CD4-positive, alpha-beta memory T cell (primary cell): ENCODE measurements around the gene DPPA2. TPM values are rescaled to one million over a fixed set of nuclear protein-coding genes. Genes with fewer than 3 reads are reported as not detected.
"Not testable (repeated sequence)": the region's sequence is repeated elsewhere in the genome, so short reads cannot be mapped to it uniquely, and the experiment has no call there.

Experiments used
- CTCF ChIA-PET: fragments of 350-600 bp; sonication (Branson Sonifier 250); formaldehyde crosslinking; loops from one replicate; lab custom pipeline; 2021; ENCODE audit warnings: inconsistent platforms; ENCODE audit not compliant: partially characterized antibody; lab: Charles Lee
- POLR2A ChIA-PET: fragments of 350-600 bp; sonication (Branson Sonifier 250); formaldehyde crosslinking; loops from one replicate; lab custom pipeline; 2021; ENCODE audit not compliant: partially characterized antibody; lab: Charles Lee
- DNase-seq, 5 donors: peaks; one replicate each; pipeline versions ENCODE4 v3.0.0 to v3.0.0-alpha.2; 2020 to 2022; ENCODE audit warnings: mixed read lengths in 1 of 5
- H3K27ac ChIP-seq: one replicate; pipeline ENCODE4 v1.7.0; 2013; ENCODE audit warnings: low read depth, low read length
- H3K27me3 ChIP-seq: 2 replicates; pipeline ENCODE4 v1.7.0; 2013; ENCODE audit warnings: mild to moderate bottlenecking, low read length, moderate library complexity; ENCODE audit not compliant: insufficient read depth
- H3K36me3 ChIP-seq: 2 replicates; pipeline ENCODE4 v1.7.0; 2013; ENCODE audit warnings: mild to moderate bottlenecking, low read length, moderate library complexity; ENCODE audit not compliant: insufficient read depth
- H3K4me1 ChIP-seq: 2 replicates; pipeline ENCODE4 v1.7.0; 2013; ENCODE audit warnings: mild to moderate bottlenecking, low read length, moderate library complexity; ENCODE audit not compliant: insufficient read depth
- H3K4me3 ChIP-seq, 2 donors: one replicate each; pipeline ENCODE4 v1.7.0; 2013; ENCODE audit warnings: low read length in 2 of 2, mild to moderate bottlenecking in 1 of 2
- H3K9me3 ChIP-seq, 2 donors: one replicate each; pipeline ENCODE4 v1.7.0; 2013; ENCODE audit warnings: low read length in 2 of 2, control low read depth in 1 of 2; ENCODE audit not compliant: control insufficient read depth in 1 of 2
- H3K27ac Mint-ChIP-seq, 7 donors: one replicate each; pipeline ENCODE4 v1.8.0; 2020 to 2021; ENCODE audit warnings: mixed read lengths in 7 of 7, mild to moderate bottlenecking in 6 of 7, inconsistent platforms in 3 of 7, moderate library complexity in 3 of 7
- H3K27me3 Mint-ChIP-seq, 2 donors: one replicate each; pipeline ENCODE4 v1.8.0; 2020 to 2021; ENCODE audit warnings: mixed read lengths in 2 of 2
- H3K36me3 Mint-ChIP-seq, 2 donors: one replicate each; pipeline ENCODE4 v1.8.0; 2020 to 2021; ENCODE audit warnings: mixed read lengths in 2 of 2, inconsistent platforms in 1 of 2, mild to moderate bottlenecking in 1 of 2
- H3K4me1 Mint-ChIP-seq, 4 donors: one replicate each; pipeline ENCODE4 v1.8.0; 2020 to 2021; ENCODE audit warnings: mixed read lengths in 4 of 4, mild to moderate bottlenecking in 1 of 4
- H3K4me3 Mint-ChIP-seq, 8 donors: one replicate each; pipeline ENCODE4 v1.8.0; 2020 to 2021; ENCODE audit warnings: mixed read lengths in 8 of 8, mild to moderate bottlenecking in 7 of 8, moderate library complexity in 6 of 8, inconsistent platforms in 3 of 8
- H3K9me3 Mint-ChIP-seq, 8 donors: one replicate each; pipeline ENCODE4 v1.8.0; 2020 to 2021; ENCODE audit warnings: mixed read lengths in 8 of 8, mild to moderate bottlenecking in 5 of 8, inconsistent platforms in 3 of 8, moderate library complexity in 1 of 8
- intact Hi-C: fragments of 100-400 bp; cut with micrococcal nuclease; formaldehyde crosslinking; loops from one replicate; pipeline ENCODE4 v1.15.1; 2023
- polyA plus RNA-seq, 2 donors: library from polyadenylated mRNA; unstranded; fragments of 300-500 nt; fragmentation: Illumina TruSeq; gene quantifications; one replicate each; pipeline ENCODE4 v1.2.3, GENCODE V29; 2021
- total RNA-seq, 2 experiments: library from RNA; stranded (reverse); gene quantifications; one replicate each; pipeline ENCODE4 v1.2.3, GENCODE V29; 2021

Gene DPPA2
- total RNA-seq (not detected), polyA plus RNA-seq (not detected)

- Histone ChIP-seq H3K9me3 (no peaks in the 10 kb centered on the region), H3K36me3 (no peaks in the 10 kb centered on the region), H3K27ac (no peak within 1 kb of the TSS), H3K4me3 (no peak within 1 kb of the TSS), H3K27me3 (no peaks in the 10 kb centered on the region), H3K4me1 (no peaks in the 10 kb centered on the region)
- CTCF ChIA-PET, result no interaction called here
- peaks cover 0 to 2% (median 0%) of the 10 kb centered on the region in 8 donors for H3K9me3 Mint-ChIP-seq
- H3K27ac Mint-ChIP-seq, result no peak within 1 kb of the TSS
- intact Hi-C loops, result no loop called here
- POLR2A ChIA-PET, result no interaction called here
- no peaks in the 10 kb centered on the region for H3K27me3 Mint-ChIP-seq
- no peak for DNase-seq
- H3K36me3 Mint-ChIP-seq, result no peaks in the 10 kb centered on the region
- no peak within 1 kb of the TSS for H3K4me3 Mint-ChIP-seq
- no peaks in the 10 kb centered on the region for H3K4me1 Mint-ChIP-seq
Measured at GRCh38 chr3:109316162-109316730, at the start of gene DPPA2. DPPA2 (minus strand) TSS chr3:109316517; CDS start chr3:109314542, 1,975 bp downstream.

GRCh38 chr3:109364088-109364487 lies 47.8 kb upstream of the DPPA2 start:
- Mint-ChIP-seq H3K4me3 (no peak overlapping the region), H3K36me3 (no peaks in the 10 kb centered on the region), H3K27ac (no peak overlapping the region), H3K27me3 (peaks cover 0 to 2% of the 10 kb centered on the region in 2 donors), H3K4me1 (no peaks in the 10 kb centered on the region), H3K9me3 (peaks cover 0 to 2% (median 0%) of the 10 kb centered on the region in 8 donors)
- POLR2A ChIA-PET, result no interaction called here
- H3K36me3 ChIP-seq, result no peaks in the 10 kb centered on the region
- DNase-seq, result no peak
- no peaks in the 10 kb centered on the region for H3K27me3 ChIP-seq
- no peaks in the 10 kb centered on the region for H3K9me3 ChIP-seq
- no peak overlapping the region for H3K27ac ChIP-seq
- CTCF ChIA-PET, result no interaction called here
- no peak overlapping the region for H3K4me3 ChIP-seq
- H3K4me1 ChIP-seq, result no peaks in the 10 kb centered on the region
- intact Hi-C loops, result no loop called here

- no peak overlapping the region for H3K4me3 ChIP-seq
- Mint-ChIP-seq H3K36me3 (no peaks in the 10 kb centered on the region), H3K9me3 (peaks cover 0 to 2% (median 0%) of the 10 kb centered on the region in 8 donors), H3K4me3 (no peak overlapping the region), H3K27ac (no peak overlapping the region), H3K27me3 (peaks cover 0 to 2% of the 10 kb centered on the region in 2 donors), H3K4me1 (no peaks in the 10 kb centered on the region)
- no peaks in the 10 kb centered on the region for H3K9me3 ChIP-seq
- DNase-seq, result no peak
- H3K27ac ChIP-seq, result no peak overlapping the region
- no peaks in the 10 kb centered on the region for H3K36me3 ChIP-seq
- POLR2A ChIA-PET, result no interaction called here
- no peaks in the 10 kb centered on the region for H3K4me1 ChIP-seq
- H3K27me3 ChIP-seq, result no peaks in the 10 kb centered on the region
- intact Hi-C loops, result no loop called here
- CTCF ChIA-PET, result no interaction called here
Measured at GRCh38 chr3:109363634-109364033, 47.3 kb upstream of the DPPA2 start.

GRCh38 chr3:109362823-109363222 lies 46.5 kb upstream of the DPPA2 start:
- Histone ChIP-seq H3K27me3 (no peaks in the 10 kb centered on the region), H3K27ac (no peak overlapping the region), H3K4me3 (no peak overlapping the region), H3K36me3 (no peaks in the 10 kb centered on the region), H3K4me1 (no peaks in the 10 kb centered on the region), H3K9me3 (no peaks in the 10 kb centered on the region)
- no peaks in the 10 kb centered on the region for H3K4me1 Mint-ChIP-seq
- intact Hi-C loops, result no loop called here
- H3K9me3 Mint-ChIP-seq, result peaks cover 0 to 2% (median 0%) of the 10 kb centered on the region in 8 donors
- peaks cover 0 to 2% of the 10 kb centered on the region in 2 donors for H3K27me3 Mint-ChIP-seq
- H3K27ac Mint-ChIP-seq, result no peak overlapping the region
- CTCF ChIA-PET, result no interaction called here
- no peak for DNase-seq
- POLR2A ChIA-PET, result no interaction called here
- H3K36me3 Mint-ChIP-seq, result no peaks in the 10 kb centered on the region
- H3K4me3 Mint-ChIP-seq, result no peak overlapping the region

GRCh38 chr3:109358809-109359208 lies 42.5 kb upstream of the DPPA2 start:
- DNase-seq, H3K27me3 Mint-ChIP-seq, H3K4me3 Mint-ChIP-seq, H3K4me3 ChIP-seq, CTCF ChIA-PET, H3K4me1 Mint-ChIP-seq, H3K36me3 Mint-ChIP-seq, H3K27ac Mint-ChIP-seq, POLR2A ChIA-PET, H3K27ac ChIP-seq, H3K9me3 Mint-ChIP-seq, intact Hi-C loops, H3K36me3 ChIP-seq, H3K9me3 ChIP-seq, H3K4me1 ChIP-seq, H3K27me3 ChIP-seq: not testable (repeated sequence)

GRCh38 chr3:109356442-109357155 lies 40.3 kb upstream of the DPPA2 start:
- POLR2A ChIA-PET, result no interaction called here
- Mint-ChIP-seq H3K27me3 (peaks cover 0 to 7% of the 10 kb centered on the region in 2 donors), H3K4me1 (no peaks in the 10 kb centered on the region), H3K9me3 (peaks cover 0 to 2% (median 0%) of the 10 kb centered on the region in 8 donors), H3K36me3 (no peaks in the 10 kb centered on the region), H3K4me3 (no peak overlapping the region), H3K27ac (no peak overlapping the region)
- DNase-seq, result no peak
- Histone ChIP-seq H3K36me3 (no peaks in the 10 kb centered on the region), H3K4me1 (no peaks in the 10 kb centered on the region), H3K4me3 (no peak overlapping the region), H3K27ac (no peak overlapping the region), H3K9me3 (no peaks in the 10 kb centered on the region), H3K27me3 (no peaks in the 10 kb centered on the region)
- intact Hi-C loops, result no loop called here
- CTCF ChIA-PET, result no interaction called here

- Mint-ChIP-seq H3K4me1 (no peaks in the 10 kb centered on the region), H3K4me3 (no peak overlapping the region), H3K27me3 (peaks cover 0 to 6% of the 10 kb centered on the region in 2 donors), H3K9me3 (peaks cover 0 to 2% (median 0%) of the 10 kb centered on the region in 8 donors), H3K36me3 (no peaks in the 10 kb centered on the region), H3K27ac (no peak overlapping the region)
- H3K27me3 ChIP-seq, result no peaks in the 10 kb centered on the region
- ChIA-PET CTCF (no interaction called here), POLR2A (no interaction called here)
- no peak overlapping the region for H3K4me3 ChIP-seq
- no peaks in the 10 kb centered on the region for H3K9me3 ChIP-seq
- no peaks in the 10 kb centered on the region for H3K4me1 ChIP-seq
- H3K27ac ChIP-seq, result no peak overlapping the region
- no peaks in the 10 kb centered on the region for H3K36me3 ChIP-seq
- no peak for DNase-seq
- intact Hi-C loops, result no loop called here
Measured at GRCh38 chr3:109355625-109356441, 39.5 kb upstream of the DPPA2 start.
